ENCODE results near the gene INPP5A. TPM values are rescaled to one million over a fixed set of nuclear protein-coding genes. Genes with fewer than 3 reads are reported as not detected.
A peak's percentile ranks its signal among the peaks of the same experiment; 100 is the strongest.

INPP5A gene
- total and polyA plus RNA-seq, 11 donors = 38.6 to 179 (median 102) TPM

- no peak for DNase-seq
- Histone ChIP-seq H3K4me3 (no peak overlapping the region), H3K9me3 (no peaks in the 10 kb centered on the region), H3K36me3 (no peaks in the 10 kb centered on the region), H3K27ac (peak overlapping the region in 2 of 12 donors; percentile 2 to 87), H3K4me1 (peaks cover 9 to 93% (median 60%) of the 10 kb centered on the region in 12 donors), H3K27me3 (no peaks in the 10 kb centered on the region)
- 68 to 80% (median 77%) methylated on average over 24 to 25 of the region's 25 CpGs for WGBS, 4 donors
- ATAC-seq = no peak
- intact Hi-C loops (cut with DNase I) = loop anchor here in 6 of 10 donors (5.0 kb wide), 2 partner anchors 33 to 38 kb away; no protein-coding TSS in a partner anchor
- no peak for TF ChIP-seq POLR2A (IDR thresholded peaks at IDR 0.05)
- no peak for TF ChIP-seq CTCF (IDR thresholded peaks at IDR 0.05)
Measured at GRCh38 chr10:132593900-132594876, 56.6 kb downstream of the INPP5A start.

GRCh38 chr10:132595021-132595420 is 57.4 kb downstream of the INPP5A start:
- Histone ChIP-seq H3K36me3 (no peaks in the 10 kb centered on the region), H3K4me1 (peaks cover 3 to 85% (median 51%) of the 10 kb centered on the region in 12 donors)
- 78 to 91% (median 86%) methylated on average over 11 of the region's 11 CpGs for WGBS, 4 donors

GRCh38 chr10:132595854-132596253 is 58.3 kb downstream of the INPP5A start:
- Histone ChIP-seq H3K4me1 (peaks cover 3 to 76% (median 43%) of the 10 kb centered on the region in 12 donors), H3K27ac (no peak overlapping the region), H3K27me3 (no peaks in the 10 kb centered on the region), H3K4me3 (no peak overlapping the region), H3K36me3 (no peaks in the 10 kb centered on the region), H3K9me3 (peaks cover 0 to 13% (median 4%) of the 10 kb centered on the region in 12 donors)
- no peak for ATAC-seq
- WGBS, 4 donors = 70 to 74% (median 71%) methylated on average over 7 of the region's 7 CpGs
- no peak for TF ChIP-seq CTCF (IDR thresholded peaks at IDR 0.05)
- no peak for TF ChIP-seq POLR2A (IDR thresholded peaks at IDR 0.05)
- intact Hi-C loops (cut with DNase I) = no loop called here
- DNase-seq = no peak

More at GRCh38 chr10:132595021-132595420, 57.4 kb downstream of the INPP5A start:
- ATAC-seq (no peak), DNase-seq (peak in 1 of 5 donors; percentile 54)
- Histone ChIP-seq H3K27me3 (no peaks in the 10 kb centered on the region), H3K4me3 (no peak overlapping the region), H3K27ac (no peak overlapping the region), H3K9me3 (peaks cover 0 to 5% (median 0%) of the 10 kb centered on the region in 12 donors)
- TF ChIP-seq CTCF (IDR thresholded peaks at IDR 0.05) (no peak), POLR2A (IDR thresholded peaks at IDR 0.05) (no peak)
- intact Hi-C loops (cut with DNase I) = no loop called here

GRCh38 chr10:132596742-132597279 is 59.2 kb downstream of the INPP5A start:
- H3K36me3 ChIP-seq = no peaks in the 10 kb centered on the region
- ATAC-seq (peak in 1 of 4 donors; percentile 18), DNase-seq (no peak)
- H3K9me3 ChIP-seq = peaks cover 0 to 20% (median 5%) of the 10 kb centered on the region in 12 donors
- WGBS, 4 donors = 77 to 93% (median 85%) methylated on average over 17 to 21 of the region's 21 CpGs
- H3K27ac ChIP-seq = no peak overlapping the region
- no peaks in the 10 kb centered on the region for H3K27me3 ChIP-seq
- no peak overlapping the region for H3K4me3 ChIP-seq
- H3K4me1 ChIP-seq = peaks cover 0 to 72% (median 35%) of the 10 kb centered on the region in 12 donors
- intact Hi-C loops (cut with DNase I) = no loop called here
- no peak for TF ChIP-seq POLR2A (IDR thresholded peaks at IDR 0.05)
- TF ChIP-seq CTCF (IDR thresholded peaks at IDR 0.05) = no peak
